ENCODE data around the gene AHRR.
A peak's percentile ranks its signal among the peaks of the same experiment; 100 is the strongest.

Gene AHRR

DNA sequence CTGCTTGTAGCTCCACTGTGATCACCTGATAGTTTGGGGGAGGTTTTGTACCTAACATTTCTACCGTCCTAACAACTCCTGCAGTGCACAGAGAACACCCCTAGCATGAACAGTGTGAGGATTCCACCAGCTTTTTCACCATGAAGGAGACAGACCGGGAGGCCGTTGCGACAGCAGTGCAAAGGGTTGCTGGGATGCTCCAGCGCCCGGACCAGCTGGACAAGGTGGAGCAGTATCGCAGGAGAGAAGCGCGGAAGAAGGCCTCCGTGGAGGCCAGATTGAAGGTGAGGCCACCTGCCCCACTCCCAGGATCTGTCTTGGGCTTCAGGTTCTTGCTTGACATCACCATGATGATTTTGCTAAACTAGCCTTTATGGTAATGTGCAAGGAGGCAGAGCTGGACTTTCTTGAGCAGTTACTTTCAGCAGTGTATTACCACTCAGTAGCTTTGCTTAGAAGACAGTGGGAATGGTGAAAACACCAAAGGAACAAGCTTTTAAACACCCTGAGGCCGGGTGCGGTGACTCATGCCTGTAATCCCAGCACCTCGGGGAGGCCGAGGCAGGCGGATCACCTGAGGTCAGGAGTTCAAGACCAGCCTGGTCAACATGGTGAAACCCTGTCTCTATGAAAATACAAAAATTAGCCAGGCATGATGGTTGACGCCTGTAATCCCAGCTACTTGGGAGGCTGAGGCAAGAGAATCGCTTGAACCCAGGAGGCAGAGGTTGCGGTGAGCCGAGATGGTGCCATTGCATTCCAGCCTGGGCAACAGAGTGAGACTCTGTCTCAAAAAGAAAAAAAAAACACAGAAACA, 124.8 kb downstream of the AHRR start:
- Histone ChIP-seq H3K4me3 (ENCODE audit: low read length) (no peak overlapping the region), H3K27ac (ENCODE audit: low read length) (no peak overlapping the region), H3K36me3 (ENCODE audit: insufficient read depth, low read depth, low read length) (peaks cover 41% of the 10 kb centered on the region), H3K4me1 (ENCODE audit: insufficient read depth, low read length) (no peaks in the 10 kb centered on the region; the same call in 1 of the 2 replicates), H3K27me3 (ENCODE audit: insufficient read depth, low read length) (no peaks in the 10 kb centered on the region), H3K9ac (ENCODE audit: low read depth, low read length) (no peak overlapping the region; the same call in 1 of the 2 replicates), H3K9me3 (ENCODE audit: insufficient read depth, low read depth, low read length) (no peaks in the 10 kb centered on the region)

DNA sequence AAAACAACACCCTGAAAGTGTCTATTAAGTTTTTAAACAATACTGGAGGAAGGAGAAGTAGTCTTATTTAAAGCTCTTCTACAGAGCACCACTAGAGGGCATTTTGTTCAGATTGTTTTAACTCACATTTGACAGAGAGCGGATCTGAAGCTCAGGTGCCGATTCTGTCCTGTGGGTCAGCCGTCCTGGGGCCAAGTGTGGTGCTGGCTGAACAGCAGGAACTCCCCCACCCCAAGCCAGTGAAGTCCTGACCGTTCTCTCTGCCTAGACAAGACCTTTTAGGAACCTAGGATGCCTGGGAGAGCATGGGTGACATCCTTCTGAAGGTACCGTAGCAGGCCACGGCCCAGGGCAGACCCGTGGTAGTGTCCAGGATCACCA, 125.4 kb downstream of the AHRR start:
- H3K4me1 ChIP-seq (ENCODE audit: insufficient read depth, low read length), result no peaks in the 10 kb centered on the region; the same call in 1 of the 2 replicates
- H3K4me3 ChIP-seq (ENCODE audit: low read length), result no peak overlapping the region
- no peak overlapping the region for H3K27ac ChIP-seq (ENCODE audit: low read length)
- no peaks in the 10 kb centered on the region for H3K27me3 ChIP-seq (ENCODE audit: insufficient read depth, low read length)
- peaks cover 4% of the 10 kb centered on the region; the same call in 1 of the 2 replicates for H3K9me3 ChIP-seq (ENCODE audit: insufficient read depth, low read depth, low read length)
- peaks cover 47% of the 10 kb centered on the region for H3K36me3 ChIP-seq (ENCODE audit: insufficient read depth, low read depth, low read length)
- H3K9ac ChIP-seq (ENCODE audit: low read depth, low read length), result no peak overlapping the region

DNA sequence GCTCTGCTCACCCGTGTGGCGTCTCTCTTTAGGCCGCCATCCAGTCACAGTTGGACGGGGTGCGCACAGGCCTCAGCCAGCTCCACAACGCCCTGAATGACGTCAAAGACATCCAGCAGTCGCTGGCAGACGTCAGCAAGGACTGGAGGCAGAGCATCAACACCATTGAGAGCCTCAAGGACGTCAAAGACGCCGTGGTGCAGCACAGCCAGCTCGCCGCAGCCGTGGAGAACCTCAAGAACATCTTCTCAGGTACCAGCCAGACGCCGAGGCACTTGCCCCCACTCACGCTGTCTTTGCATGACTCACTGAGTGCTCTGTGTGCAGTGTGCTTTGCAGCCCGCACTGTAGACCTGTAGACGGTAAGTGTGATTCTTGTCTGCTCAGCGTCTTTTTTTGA, 126.0 kb downstream of the AHRR start:
- Histone ChIP-seq H3K9me3 (ENCODE audit: insufficient read depth, low read depth, low read length) (peaks cover 8% of the 10 kb centered on the region; the same call in 1 of the 2 replicates), H3K4me3 (ENCODE audit: low read length) (no peak overlapping the region), H3K27me3 (ENCODE audit: insufficient read depth, low read length) (no peaks in the 10 kb centered on the region), H3K4me1 (ENCODE audit: insufficient read depth, low read length) (no peaks in the 10 kb centered on the region; the same call in 1 of the 2 replicates), H3K9ac (ENCODE audit: low read depth, low read length) (no peak overlapping the region), H3K27ac (ENCODE audit: low read length) (no peak overlapping the region), H3K36me3 (ENCODE audit: insufficient read depth, low read depth, low read length) (peaks cover 53% of the 10 kb centered on the region)

DNA sequence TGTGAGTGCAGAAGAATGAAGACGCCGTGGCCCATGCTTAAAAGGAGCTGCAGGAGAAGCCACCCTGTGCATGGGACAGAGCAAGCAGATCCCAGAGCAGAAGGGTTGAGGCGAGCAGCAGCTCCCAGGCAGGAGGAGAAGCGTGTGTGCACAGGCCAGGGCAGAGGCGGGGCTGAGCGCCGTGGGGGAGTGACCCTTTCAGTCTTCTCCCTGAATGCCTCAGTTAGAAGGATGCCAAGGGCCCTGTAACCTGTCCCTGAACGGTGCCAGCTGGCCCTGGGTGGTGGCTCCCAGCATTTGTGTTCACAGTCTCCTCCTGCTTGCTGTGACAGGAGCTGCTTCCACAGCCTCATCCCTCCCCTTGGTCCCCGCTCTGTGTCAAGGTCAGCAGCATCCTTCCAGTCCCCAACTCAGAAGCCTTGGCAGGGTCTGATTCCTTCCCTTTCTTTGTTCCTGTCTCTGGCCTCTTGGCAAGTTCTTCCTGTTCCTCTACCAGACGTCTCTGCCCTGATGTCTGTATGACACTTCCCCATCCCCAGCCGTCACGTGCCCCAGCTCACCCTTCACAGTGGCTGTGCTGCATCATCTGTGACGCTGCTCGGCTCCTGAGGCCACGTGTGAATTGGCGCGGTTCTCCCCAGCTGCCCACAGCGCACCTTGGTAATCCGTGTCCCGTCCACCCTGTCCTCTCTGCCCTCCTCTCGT, 126.7 kb downstream of the AHRR start:
- Histone ChIP-seq H3K4me3 (ENCODE audit: low read length) (no peak overlapping the region), H3K27me3 (ENCODE audit: insufficient read depth, low read length) (no peaks in the 10 kb centered on the region), H3K36me3 (ENCODE audit: insufficient read depth, low read depth, low read length) (peaks cover 61% of the 10 kb centered on the region), H3K9ac (ENCODE audit: low read depth, low read length) (no peak overlapping the region), H3K9me3 (ENCODE audit: insufficient read depth, low read depth, low read length) (peaks cover 8% of the 10 kb centered on the region; the same call in 1 of the 2 replicates), H3K4me1 (ENCODE audit: insufficient read depth, low read length) (no peaks in the 10 kb centered on the region), H3K27ac (ENCODE audit: low read length) (no peak overlapping the region)

DNA sequence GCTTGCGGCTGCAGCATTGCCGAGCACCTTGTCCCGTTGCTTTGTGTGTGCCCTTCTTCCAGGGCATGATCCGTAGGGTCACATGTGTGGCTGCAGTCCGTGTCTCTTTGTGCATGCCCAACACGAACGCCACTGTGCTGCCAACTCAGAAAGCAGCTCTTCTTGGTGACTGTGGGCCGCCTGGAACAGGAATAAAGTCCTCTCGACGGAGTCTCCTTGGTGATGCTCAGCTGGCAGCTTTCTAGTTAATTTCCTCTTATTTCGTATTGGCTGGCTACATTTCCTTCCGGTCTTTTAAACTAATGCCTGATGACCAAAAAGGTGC, 127.2 kb downstream of the AHRR start:
- no peaks in the 10 kb centered on the region for H3K27me3 ChIP-seq (ENCODE audit: insufficient read depth, low read length)
- peaks cover 66% of the 10 kb centered on the region for H3K36me3 ChIP-seq (ENCODE audit: insufficient read depth, low read depth, low read length)
- no peak overlapping the region for H3K4me3 ChIP-seq (ENCODE audit: low read length)
- H3K9ac ChIP-seq (ENCODE audit: low read depth, low read length), result no peak overlapping the region
- H3K4me1 ChIP-seq (ENCODE audit: insufficient read depth, low read length), result no peaks in the 10 kb centered on the region
- H3K9me3 ChIP-seq (ENCODE audit: insufficient read depth, low read depth, low read length), result peaks cover 8% of the 10 kb centered on the region; the same call in 1 of the 2 replicates
- no peak overlapping the region for H3K27ac ChIP-seq (ENCODE audit: low read length)

DNA sequence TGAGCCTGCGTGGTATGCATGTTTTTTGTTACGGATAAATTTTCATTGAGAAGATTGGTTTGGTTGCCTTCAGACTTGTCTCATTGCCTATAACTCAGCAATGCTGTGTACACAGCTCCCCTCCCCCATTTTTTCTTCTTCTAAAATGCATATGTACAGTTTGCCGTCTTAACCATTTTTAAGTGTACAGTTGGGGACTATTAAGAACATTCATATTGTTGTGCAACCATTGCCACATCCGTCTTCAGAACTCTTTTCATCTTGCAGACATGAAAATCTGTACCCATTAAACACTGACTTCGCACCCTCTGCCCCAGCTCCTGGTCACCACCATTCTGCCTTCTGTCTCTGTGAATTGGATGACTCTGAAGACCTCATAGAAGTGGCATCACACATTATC, 127.6 kb downstream of the AHRR start:
- no peak overlapping the region for H3K4me3 ChIP-seq (ENCODE audit: low read length)
- H3K9me3 ChIP-seq (ENCODE audit: insufficient read depth, low read depth, low read length), result peaks cover 8% of the 10 kb centered on the region; the same call in 1 of the 2 replicates
- H3K27ac ChIP-seq (ENCODE audit: low read length), result no peak overlapping the region
- no peaks in the 10 kb centered on the region; the same call in 1 of the 2 replicates for H3K4me1 ChIP-seq (ENCODE audit: insufficient read depth, low read length)
- no peak overlapping the region for H3K9ac ChIP-seq (ENCODE audit: low read depth, low read length)
- peaks cover 70% of the 10 kb centered on the region for H3K36me3 ChIP-seq (ENCODE audit: insufficient read depth, low read depth, low read length)
- H3K27me3 ChIP-seq (ENCODE audit: insufficient read depth, low read length), result no peaks in the 10 kb centered on the region

DNA sequence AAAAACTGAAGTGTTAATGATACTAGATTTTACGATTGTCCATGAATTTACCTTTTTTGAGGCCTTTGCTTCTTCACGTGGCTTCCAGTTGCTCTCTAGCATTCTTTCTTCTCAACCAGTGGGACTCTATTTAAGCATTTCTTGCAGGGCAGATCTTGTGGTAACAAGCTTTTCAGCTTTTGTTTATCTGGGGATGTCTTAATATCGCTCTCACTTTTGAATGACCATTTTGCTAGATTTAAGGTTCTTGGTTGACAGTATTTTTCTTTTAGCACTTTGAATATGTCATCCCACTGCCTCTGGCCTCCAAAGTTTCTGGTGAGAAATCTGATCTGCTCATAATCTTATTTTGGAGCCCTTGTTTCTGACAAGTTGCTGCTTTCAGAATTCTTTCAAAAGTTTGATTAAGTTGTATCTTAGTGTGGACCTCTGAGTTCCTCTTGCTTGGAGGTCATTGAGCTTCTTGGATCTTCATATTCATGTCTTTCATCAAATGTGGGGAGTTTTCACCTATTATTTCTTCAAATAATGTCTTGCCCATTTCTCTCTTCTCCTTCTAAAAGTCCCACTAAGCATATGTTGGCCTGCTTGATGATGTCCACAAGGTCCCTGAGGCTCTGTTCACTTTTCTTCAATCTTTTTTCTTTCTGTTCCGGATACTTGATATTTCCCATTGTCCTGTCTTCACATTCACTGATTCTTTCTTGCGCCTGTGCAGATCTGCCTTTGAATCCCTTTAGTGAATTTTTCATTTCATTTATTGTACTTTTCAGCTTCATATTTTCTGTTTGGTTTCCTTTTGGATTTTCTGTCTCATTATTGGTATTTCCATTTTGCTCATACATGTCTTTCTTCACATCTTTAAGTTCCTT, 130.3 kb downstream of the AHRR start:
- no peaks in the 10 kb centered on the region; the same call in 1 of the 2 replicates for H3K4me1 ChIP-seq (ENCODE audit: insufficient read depth, low read length)
- peaks cover 88% of the 10 kb centered on the region for H3K36me3 ChIP-seq (ENCODE audit: insufficient read depth, low read depth, low read length)
- peaks cover 8% of the 10 kb centered on the region; the same call in 1 of the 2 replicates for H3K9me3 ChIP-seq (ENCODE audit: insufficient read depth, low read depth, low read length)
- H3K27ac ChIP-seq (ENCODE audit: low read length), result no peak overlapping the region
- no peak overlapping the region for H3K9ac ChIP-seq (ENCODE audit: low read depth, low read length)
- no peaks in the 10 kb centered on the region for H3K27me3 ChIP-seq (ENCODE audit: insufficient read depth, low read length)
- H3K4me3 ChIP-seq (ENCODE audit: low read length), result no peak overlapping the region

DNA sequence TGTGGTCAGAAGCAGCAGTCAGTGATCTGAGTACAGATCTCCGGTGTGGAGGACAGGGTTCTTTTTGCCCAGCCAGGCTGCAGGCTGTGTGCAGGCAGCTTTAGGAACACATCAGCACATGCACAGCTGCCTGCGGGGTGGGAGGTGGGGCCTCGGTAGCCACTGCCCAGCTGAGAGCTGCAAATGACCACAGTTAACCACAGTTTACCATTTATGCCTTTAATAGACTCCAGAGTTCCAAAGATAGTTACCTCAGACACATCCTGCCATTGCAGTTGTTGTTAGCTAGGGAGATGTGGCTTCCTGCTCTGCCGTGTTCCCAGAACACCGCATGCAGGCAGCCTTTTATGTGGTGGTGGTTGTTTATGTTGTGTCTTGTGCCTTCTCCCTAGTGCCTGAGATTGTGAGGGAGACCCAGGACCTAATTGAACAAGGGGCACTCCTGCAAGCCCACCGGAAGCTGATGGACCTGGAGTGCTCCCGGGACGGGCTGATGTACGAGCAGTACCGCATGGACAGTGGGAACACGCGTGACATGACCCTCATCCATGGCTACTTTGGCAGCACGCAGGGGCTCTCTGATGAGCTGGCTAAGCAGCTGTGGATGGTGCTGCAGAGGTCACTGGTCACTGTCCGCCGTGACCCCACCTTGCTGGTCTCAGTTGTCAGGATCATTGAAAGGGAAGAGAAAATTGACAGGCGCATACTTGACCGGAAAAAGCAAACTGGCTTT, 131.6 kb downstream of the AHRR start:
- Histone ChIP-seq H3K4me3 (ENCODE audit: low read length) (no peak overlapping the region), H3K36me3 (ENCODE audit: insufficient read depth, low read depth, low read length) (peaks cover 88% of the 10 kb centered on the region), H3K27me3 (ENCODE audit: insufficient read depth, low read length) (no peaks in the 10 kb centered on the region), H3K27ac (ENCODE audit: low read length) (no peak overlapping the region), H3K9me3 (ENCODE audit: insufficient read depth, low read depth, low read length) (peaks cover 8% of the 10 kb centered on the region; the same call in 1 of the 2 replicates), H3K4me1 (ENCODE audit: insufficient read depth, low read length) (no peaks in the 10 kb centered on the region; the same call in 1 of the 2 replicates), H3K9ac (ENCODE audit: low read depth, low read length) (no peak overlapping the region)

DNA sequence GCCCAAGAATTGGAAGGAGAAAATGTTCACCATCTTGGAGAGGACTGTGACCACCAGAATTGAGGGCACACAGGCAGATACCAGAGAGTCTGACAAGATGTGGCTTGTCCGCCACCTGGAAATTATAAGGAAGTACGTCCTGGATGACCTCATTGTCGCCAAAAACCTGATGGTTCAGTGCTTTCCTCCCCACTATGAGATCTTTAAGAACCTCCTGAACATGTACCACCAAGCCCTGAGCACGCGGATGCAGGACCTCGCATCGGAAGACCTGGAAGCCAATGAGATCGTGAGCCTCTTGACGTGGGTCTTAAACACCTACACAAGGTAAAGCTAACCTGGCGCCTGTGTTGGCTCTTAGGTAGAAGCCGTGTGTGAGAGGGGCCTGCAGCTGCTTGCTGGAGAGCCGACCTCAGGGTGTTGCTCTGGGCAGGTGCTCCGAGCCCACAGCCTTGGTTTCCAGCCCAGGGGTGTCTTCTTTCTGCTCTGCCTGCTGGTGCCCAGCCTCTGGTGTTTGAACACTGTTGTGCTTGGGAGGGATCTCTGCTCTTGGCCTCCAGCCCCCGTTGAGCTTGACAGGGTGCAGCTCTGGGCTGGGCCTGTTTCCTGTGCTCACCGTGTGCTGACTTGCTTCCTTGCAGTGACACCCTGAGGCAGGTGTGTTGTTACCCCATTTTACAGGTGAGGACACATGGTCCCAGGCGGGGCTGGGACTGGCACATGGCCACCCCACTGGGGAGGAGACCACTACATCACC, 132.4 kb downstream of the AHRR start:
- H3K27me3 ChIP-seq (ENCODE audit: insufficient read depth, low read length), result no peaks in the 10 kb centered on the region
- no peaks in the 10 kb centered on the region; the same call in 1 of the 2 replicates for H3K4me1 ChIP-seq (ENCODE audit: insufficient read depth, low read length)
- no peak overlapping the region for H3K4me3 ChIP-seq (ENCODE audit: low read length)
- peak overlapping the region; percentile 43 for H3K27ac ChIP-seq (ENCODE audit: low read length)
- H3K9me3 ChIP-seq (ENCODE audit: insufficient read depth, low read depth, low read length), result peaks cover 8% of the 10 kb centered on the region; the same call in 1 of the 2 replicates
- peaks cover 88% of the 10 kb centered on the region for H3K36me3 ChIP-seq (ENCODE audit: insufficient read depth, low read depth, low read length)
- H3K9ac ChIP-seq (ENCODE audit: low read depth, low read length), result no peak overlapping the region

DNA sequence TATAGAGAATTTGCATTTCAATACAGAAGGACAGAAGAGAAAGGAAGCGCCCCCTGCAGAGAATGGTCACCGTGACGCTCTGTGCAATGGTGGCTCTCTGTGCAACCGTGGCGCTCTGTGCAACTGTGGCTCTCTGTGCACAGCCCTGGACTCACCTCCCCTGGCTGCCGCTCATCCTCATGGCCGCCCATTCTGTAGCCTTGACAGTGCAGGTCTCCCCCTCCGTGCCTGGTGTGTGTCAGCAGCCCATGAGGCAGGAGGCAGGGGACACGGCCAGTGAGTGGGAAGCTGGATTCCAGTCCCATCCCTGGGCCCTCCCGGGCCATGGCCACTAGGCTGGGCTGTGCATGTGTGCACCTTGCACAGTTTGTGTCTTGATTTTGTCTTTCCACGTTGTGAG, 133.4 kb downstream of the AHRR start:
- Histone ChIP-seq H3K4me3 (ENCODE audit: low read length) (no peak overlapping the region), H3K27me3 (ENCODE audit: insufficient read depth, low read length) (no peaks in the 10 kb centered on the region), H3K9ac (ENCODE audit: low read depth, low read length) (no peak overlapping the region), H3K27ac (ENCODE audit: low read length) (peak overlapping the region; percentile 46), H3K36me3 (ENCODE audit: insufficient read depth, low read depth, low read length) (peaks cover 82% of the 10 kb centered on the region), H3K4me1 (ENCODE audit: insufficient read depth, low read length) (no peaks in the 10 kb centered on the region; the same call in 1 of the 2 replicates), H3K9me3 (ENCODE audit: insufficient read depth, low read depth, low read length) (peaks cover 8% of the 10 kb centered on the region; the same call in 1 of the 2 replicates)

All from iPS-20b (cell line).